Body of pancreas (tissue), 4 donors: Measurements from ENCODE around the gene HOXB6.

ENCODE experiments used
- CTCF ChIP-seq, 7 experiments: fragments of 450-650 bp in 4 of 7; fragments of 200-600 bp in 3 of 7; sonication (generic) in 3 of 7; IDR thresholded peaks; one replicate each; pipeline ENCODE4 v1.5.1; 2016 to 2019; ENCODE audit warnings: antibody characterized with exemption in 7 of 7
- POLR2A ChIP-seq, 3 donors: fragments of 450-650 bp; IDR thresholded peaks; one replicate each; pipeline ENCODE4 v1.6.1; 2016; ENCODE audit warnings: antibody characterized with exemption in 3 of 3, mild to moderate bottlenecking in 2 of 3

- TF ChIP-seq CTCF (IDR thresholded peaks at IDR 0.05) (no peak), POLR2A (IDR thresholded peaks at IDR 0.05) (no peak)
These were observed 37.6 kb downstream of the HOXB6 start for GRCh38 chr17:48567209-48567608.
